Suppressor macrophage treated with lipopolysaccharide for 4 hours (primary cell): ENCODE data around the gene TBCEL.
"Not testable (repeated sequence)": the region's sequence is repeated elsewhere in the genome, so short reads cannot be mapped to it uniquely, and the experiment has no call there.

Source experiments
- DNase-seq: peaks from one replicate; pipeline ENCODE4 v3.0.0-alpha.2; 2020

Gene TBCEL, protein sequence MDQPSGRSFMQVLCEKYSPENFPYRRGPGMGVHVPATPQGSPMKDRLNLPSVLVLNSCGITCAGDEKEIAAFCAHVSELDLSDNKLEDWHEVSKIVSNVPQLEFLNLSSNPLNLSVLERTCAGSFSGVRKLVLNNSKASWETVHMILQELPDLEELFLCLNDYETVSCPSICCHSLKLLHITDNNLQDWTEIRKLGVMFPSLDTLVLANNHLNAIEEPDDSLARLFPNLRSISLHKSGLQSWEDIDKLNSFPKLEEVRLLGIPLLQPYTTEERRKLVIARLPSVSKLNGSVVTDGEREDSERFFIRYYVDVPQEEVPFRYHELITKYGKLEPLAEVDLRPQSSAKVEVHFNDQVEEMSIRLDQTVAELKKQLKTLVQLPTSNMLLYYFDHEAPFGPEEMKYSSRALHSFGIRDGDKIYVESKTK

DNA sequence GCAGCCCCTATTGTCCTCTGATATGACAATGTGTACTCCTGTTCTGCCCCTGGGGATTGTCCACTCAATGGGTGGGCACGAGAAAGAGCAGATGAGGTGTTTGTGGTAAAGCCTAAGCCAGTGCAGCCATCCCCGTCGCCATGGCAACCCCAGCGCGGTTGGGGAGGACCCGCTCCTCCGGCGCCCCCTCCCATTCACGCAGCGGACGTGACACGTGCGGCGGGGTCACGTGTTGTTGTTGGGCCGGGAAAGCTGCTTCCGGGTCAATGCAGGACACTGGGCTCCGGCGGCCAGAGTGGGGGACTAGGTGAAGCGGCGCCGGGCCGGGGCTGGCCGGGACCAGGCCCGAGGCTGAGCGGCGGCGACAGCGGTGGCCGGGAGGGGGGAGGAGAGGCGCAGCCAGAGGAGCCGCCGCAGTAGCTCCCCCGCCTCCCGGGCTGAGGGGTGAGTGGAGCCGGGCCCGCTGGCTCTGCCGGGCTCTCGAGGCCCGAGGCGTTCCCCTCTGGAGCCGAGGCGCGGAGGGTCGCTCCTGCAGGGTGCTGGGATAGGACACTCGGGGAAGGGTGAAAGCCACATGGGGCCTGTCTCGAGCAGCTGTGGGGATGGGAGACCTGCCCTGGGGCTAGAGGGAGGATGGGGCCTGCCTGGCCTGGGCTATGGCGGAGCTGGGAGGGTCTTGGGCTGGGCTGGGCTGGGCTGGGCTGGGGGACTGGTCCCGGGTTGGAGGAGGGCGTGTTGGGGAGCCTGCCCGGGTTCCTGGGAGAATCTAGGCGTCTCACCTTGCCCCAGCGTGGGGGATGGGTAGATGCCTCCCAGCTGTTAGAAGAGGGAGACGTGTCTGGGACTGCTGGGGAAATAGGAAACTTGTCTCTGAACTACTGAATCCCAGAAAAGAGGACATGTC, at the start of gene TBCEL:
Gene TBCEL (plus strand): TSS at position 255 of the 904 bp plus-strand sequence. CDS start 21,589 bp downstream, outside the sequence.
- DNase-seq: peak; percentile 72

DNA sequence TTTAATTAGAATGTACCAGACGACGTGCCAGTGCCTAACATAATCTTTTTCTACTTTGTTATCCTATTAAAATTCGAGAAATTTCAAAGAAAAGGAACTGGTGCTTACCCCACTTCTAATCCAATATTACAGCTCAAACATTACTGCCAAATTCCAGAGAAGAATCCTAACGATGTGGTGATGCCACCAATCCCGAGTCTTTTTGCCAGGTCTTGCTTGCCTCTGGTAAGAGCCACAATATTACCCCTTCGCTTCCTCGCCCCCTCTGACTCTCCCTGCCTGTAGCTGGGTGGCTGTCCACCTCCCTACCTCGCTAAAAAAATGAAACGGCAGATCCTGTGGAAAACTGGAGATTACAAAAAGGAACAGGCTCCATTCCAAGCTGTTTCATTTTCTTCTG, 49.4 kb upstream of the TBCEL start:
- DNase-seq: no peak

DNA sequence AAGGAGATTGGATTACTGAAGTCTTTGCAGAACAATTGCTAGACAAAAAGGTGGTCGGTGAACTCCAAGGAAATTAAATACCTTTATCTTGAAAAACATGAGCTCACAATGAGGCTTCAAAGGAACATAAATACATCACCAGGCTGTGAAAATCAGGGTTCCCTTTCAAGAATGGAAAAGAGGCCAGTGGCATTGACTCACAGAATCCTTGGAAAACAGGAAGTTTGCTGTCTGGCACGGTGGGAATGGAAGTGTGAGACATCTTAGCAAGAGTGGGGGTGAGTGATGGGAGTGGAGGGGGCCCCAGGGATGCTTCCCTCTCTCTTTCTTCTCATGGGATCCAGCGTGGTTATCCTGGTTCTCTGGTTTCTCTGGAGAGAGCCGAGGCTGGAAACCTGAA, 48.9 kb upstream of the TBCEL start:
- DNase-seq: no peak

DNA sequence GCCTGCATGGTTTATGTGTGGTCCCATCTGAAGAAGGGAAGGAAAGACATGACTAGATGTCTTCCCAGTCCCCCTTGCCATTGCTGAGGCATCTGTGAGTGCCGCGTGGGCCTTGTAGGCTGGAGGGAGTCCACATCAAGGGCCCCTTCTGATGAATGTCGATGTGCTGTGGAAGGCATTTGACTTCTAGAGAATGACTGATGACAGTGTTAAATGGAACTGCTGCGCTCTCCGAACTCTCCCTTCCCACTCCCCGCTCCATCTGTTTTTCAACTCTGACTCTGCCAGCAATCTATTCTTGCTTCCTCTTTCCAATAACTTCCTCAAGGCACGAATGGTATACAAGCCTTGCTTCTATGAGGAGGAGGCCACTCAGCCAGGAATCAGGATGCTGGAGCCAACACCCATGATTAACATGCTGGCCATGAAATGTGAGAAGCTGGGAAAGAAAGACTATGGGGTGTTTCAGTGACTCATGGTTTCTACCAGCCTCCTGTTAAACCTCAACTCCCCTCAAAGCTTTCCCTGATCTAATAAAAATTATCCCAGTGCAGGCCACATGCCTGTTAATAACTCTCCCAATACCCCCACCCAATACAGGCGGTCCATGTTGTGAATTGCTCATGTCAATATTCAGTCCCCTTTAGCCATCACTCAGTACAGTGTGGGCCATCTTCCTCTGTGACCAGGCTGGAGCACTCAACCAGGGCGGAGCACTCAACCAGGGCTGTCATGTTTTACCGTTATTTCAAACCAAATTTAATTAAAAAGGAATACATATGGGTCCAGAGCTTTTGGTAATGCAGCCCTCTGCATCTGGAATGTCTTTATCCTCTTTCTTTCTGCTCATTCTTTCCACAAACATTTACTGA, 46.4 kb upstream of the TBCEL start:
- no peak for DNase-seq

DNA sequence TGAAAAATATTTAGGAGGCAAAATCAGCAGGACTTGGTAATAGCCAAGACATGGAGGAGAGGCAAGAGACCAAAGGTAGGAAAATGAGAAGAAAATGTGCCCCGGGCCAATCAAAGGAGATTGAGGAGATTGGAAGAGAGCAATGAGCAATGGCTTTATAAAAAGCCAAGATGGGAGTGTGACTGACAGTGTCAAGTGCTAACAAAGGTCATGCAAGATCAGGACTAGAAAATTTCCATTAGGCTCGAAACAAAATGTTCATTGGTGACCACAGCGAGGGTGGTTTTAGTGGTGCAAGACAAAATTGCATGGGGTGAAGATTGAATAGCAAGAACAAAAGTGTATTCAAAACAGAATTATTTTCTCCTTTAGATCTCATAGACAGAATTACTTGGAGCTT, 45.2 kb upstream of the TBCEL start:
- DNase-seq: no peak

DNA sequence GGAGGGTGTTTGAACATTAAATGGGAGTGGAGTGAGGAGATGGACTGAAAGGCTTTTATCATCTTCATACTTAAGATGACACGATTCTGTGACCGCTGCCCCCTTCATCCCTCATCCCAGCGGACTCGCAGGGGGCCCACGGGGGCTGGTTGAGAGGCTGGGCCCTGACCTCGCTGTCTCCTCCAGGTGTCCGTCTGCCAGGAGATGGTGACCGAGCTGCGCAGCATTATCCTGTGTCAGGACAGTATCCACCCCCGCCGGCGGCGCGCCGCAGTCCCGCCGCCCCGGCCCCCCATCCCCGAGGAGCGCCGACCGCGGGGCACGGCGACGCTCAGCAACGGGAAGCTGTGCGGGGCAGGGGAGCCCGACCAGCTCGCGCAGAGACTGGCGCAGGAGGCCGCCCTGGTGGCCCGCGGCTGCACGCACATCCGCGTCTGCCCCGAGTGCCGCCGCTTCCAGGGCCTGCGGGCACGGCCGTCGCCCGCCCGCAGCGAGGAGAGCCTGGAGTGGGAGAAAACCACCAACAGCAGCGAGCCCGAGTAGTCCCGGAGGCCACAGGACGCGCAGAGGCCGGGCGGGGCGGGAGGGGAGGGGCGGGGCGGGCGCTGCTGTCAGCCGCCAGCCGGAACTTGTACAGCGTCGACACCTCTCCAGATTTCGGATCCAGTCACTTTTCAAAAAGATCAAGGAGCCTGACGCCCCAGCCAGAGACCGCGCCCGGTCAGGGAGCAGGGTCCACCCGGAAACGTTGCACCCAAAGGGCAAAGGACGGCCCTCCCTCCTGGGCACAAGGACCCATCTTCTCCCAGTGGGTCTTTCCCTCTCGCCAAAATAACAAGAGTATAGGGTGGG, 38.0 kb upstream of the TBCEL start:
- DNase-seq: peak; percentile 37

DNA sequence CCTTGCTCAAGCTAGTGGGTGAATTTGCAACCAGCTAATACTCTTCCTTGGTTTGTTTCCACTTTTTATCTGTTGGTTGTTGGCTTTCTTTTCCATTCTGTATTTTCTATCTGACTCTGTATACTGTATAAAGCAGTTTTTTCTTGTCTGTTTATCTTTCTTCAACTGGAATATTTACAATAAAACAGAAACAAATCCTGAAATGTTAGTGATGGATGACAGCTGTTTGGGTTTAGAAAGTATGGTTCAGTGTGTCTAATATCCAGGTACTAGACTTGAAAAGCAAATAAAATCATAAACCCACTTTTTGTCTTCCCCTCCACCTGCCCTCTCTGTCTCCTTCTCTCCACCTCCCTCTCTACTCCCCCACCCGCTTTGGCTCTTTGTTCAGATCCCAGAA, 35.3 kb upstream of the TBCEL start:
- DNase-seq: no peak

DNA sequence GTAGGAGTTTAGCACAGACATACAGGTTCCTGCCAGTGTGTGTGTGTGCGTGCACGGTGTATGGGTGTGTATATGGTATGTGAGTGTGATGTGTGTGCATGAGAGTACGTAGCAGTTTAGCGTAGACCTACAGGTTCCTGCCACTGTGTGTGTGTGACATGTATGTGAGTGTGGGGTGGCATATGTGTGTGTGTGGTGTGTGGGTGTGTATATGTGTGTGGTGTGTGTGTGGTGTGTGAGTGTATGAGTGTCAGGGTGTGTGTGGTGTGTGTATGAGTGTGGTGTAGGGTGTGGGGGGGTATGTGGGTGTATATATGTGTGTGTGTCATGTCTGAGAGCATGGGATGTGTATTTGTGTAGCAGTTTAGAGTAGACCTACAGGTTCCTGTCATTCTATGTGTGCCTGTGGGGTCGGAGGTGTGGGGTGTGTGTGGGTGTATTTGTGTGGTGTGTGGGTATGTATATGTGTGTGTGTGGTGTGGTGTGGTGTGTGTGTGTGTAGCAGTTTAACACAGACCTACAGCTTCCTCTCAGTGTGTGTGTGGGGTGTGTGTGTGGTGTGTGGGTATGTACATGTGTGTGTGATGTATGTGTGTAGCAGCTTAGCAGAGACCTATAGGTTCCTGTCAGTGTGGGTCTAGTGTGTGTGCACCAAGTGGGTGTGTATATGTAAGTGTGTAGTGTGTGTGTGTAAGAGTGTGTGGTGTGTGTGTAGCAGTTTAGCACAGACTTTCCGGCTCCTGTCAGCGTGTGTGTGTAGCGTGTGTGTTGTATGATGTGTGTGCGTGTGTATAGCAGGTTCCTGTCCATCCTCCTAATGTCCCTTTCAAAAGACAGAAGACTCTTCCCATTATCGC, 31.8 kb upstream of the TBCEL start:
- no peak for DNase-seq

DNA sequence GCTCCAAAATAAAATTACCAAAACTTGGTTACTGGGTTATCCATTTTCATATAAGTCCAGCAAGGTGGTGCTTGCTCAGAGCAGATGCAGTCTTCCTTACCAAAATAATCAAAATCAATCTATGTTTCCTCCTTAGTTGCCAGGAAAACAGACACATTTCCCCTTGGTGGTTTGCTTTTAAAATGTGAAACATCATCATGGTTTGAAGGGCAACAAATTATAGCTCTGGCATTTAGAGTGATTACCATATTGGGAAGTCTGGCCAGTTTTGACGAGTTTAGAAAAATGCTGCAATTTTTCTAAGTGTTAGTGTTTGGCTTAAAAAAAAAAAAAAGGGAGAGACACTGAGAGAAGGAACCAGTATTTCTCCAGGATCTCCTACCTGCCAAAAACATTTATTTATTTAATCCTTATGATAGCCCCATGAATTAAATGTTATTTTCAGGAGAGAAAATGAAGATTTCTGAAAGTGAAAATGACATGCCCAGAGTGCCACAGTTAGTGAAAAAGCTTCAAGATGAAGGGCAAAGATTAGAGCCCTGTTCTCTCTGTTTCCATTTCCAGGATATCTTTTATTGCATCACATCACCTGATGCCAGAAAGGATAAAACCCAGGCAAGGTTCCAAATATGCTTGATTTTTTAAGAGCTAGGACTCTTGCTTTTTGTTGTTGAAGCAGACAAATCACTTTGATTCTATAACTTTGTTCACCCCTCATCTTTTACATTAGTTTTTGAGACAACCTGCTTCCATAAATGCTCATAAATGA, 29.6 kb upstream of the TBCEL start:
- no peak for DNase-seq

DNA sequence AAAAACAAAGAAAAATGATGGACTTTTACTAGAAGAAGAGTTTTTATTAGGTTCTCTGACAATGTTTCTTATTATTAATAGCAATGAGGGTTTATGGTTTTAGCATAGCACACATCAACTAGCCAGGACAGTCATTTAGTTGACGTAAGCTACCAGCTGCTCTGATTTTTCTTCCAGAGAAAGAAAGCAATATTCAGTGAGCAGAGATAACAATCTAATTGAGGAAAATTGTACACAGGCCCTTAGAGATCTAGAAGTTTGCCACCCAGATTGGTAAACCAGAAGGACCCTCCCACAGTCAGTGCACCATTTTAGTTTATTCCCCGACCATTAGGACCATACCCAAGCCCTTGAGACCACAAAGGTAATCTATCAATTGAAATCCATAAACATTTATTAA, 28.7 kb upstream of the TBCEL start:
- no peak for DNase-seq

DNA sequence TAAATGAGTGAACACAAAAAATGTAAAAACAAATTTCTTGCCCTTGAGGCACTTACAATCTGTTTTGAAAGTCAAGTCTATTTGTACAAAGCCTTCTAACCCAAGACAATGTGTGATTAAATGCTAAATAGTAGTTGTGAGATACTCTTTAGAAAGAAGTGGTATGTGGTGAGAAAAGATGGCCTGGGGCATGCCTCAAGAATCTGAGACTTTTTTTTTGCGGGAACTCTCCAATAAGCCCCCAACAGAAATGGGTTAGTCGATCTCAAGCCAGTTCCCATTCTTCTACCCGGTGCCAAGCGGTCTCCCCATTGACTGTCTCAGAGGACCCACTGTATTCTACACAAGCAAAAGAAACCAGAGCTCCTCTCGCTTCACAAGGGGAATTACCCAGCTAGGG, 26.9 kb upstream of the TBCEL start:
- no peak for DNase-seq

DNA sequence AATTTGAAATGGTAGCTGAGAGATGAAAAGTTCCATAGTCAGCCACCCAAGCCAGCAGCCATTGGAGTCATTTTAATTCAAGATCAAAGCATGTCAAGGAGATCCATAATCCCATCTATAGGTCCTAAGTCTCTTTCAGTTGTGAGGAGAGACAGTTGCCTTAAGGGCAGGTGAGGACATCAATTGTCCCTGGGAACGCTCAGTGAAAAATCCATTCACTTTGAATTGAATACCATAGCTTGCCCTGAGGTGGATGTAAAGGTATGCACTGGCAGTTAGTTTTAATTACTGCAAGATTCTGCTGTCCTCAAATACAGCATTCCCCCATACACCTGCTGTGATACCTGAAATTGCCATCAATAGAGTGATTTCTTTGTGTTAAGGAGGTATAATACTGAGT, 25.3 kb upstream of the TBCEL start:
- no peak for DNase-seq

DNA sequence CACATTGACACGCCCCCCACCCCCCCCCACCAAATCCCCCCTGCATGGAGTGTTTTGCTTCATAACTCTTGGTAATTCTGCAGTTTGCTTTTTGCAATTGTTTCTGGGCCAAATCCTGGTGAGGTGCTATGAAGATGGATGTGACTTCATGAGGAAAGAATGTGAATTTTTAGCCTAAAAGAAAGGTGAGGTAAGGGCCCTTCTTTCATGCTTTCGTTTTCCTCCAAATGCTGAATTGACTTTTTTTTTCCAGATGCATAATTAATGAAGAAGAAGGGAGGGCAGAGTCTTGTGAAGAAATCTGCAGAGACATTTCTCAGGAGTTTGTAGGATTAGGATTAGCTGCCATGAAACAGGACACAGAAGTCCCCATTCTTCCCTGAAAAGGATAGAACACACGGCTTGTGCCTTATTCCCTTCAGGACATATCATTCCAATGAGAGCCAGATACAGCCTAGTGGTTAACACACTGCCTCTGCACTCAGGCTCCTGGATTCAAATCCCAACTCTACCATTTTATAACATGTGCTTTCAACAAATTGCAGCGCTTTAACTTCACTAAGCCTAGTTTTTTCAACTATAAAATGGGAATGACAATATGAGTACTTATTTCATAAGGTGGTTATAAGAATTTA, 19.6 kb upstream of the TBCEL start:
- no peak for DNase-seq

DNA sequence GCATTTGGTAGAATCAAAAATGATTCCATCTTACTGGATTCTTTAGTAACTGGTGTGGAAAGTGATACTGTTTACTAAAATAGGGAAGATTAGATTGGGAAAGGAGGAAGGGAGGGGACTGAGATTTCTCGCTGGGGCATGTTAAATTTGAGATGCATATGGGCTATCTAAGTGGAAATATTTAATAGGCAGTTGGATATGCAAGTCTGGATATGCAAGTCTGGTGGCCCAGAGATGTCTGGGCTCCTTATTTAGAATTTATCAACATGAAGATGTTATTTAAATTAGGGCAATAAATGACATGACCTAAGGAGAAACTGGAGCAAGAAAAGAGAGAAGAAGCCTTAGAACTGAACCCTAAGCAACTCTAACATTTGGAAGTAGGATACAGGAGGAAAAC, 17.0 kb upstream of the TBCEL start:
- no peak for DNase-seq

DNA sequence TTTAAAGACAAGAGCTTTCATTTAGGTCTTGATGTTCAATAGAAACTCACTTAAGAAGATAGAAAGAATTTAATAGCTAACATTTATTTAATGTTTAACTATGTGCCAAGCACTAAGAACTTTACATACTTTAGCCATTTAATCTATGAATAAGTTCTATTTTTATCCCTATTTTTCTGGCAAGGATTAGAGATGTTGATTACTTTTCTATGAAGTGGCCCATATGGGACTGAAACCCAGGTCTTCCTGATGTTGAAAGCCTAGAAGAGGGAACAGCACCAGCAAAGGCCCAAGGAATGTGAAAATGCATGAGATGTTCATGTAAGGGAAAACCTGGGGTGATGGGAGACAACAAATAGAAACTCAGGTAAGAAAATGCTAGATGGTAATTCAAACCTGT, 15.4 kb upstream of the TBCEL start:
- DNase-seq: no peak

DNA sequence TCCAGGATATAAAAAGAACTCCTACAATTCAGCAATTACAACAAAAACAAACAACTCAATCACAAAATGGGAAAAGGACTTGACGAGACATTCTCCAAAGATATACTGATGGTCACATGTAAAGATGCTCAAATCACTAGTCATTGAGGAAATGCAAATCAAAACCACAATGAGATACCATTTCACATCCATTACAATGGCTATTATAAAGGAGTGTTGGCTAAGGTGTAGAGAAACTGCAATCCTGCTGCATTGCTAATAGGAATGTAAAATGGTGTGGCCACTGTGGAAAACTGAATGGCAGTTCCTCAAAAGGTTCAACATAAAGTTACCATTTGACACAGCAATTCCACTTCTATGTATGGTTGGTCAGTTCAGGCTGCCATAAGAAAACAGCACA, 11.8 kb upstream of the TBCEL start:
- no peak for DNase-seq

DNA sequence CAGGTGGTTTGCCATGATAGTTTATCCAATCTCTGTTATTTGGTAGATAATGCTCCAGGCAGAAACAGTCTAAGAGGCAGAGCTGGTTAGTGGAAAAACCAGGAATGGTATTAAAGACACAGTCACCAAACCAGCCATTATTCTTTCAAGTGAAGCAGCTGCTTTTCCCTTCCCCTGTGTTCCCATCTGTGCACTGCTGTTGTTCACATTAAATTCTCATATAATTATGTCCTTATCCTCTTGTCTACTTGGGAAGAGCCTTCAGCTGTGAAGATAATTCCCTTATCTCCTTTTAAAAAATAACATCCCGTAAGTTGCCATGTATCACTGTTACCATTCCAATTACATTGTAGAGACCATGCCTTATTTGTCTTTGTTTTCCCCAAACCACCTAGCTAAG, 5.2 kb upstream of the TBCEL start:
- DNase-seq: no peak

DNA sequence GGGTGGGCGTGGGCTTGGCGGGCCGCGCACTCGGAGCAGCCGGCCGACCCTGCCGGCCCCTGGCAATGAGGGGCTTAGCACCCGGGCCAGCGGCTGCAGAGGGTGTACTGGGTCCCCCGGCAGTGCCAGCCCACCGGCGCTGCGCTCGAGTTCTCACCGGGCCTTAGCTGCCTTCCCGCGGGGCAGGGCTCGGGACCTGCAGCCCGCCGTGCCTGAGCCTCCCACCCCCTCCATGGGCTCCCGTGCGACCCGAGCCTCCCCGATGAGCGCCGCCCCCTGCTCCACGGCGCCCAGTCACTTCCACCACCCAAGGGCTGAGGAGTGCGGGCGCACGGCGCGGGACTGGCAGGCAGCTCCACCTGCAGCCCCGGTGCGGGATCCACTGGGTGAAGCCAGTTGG, 2.2 kb upstream of the TBCEL start:
- DNase-seq: not testable (repeated sequence)

DNA sequence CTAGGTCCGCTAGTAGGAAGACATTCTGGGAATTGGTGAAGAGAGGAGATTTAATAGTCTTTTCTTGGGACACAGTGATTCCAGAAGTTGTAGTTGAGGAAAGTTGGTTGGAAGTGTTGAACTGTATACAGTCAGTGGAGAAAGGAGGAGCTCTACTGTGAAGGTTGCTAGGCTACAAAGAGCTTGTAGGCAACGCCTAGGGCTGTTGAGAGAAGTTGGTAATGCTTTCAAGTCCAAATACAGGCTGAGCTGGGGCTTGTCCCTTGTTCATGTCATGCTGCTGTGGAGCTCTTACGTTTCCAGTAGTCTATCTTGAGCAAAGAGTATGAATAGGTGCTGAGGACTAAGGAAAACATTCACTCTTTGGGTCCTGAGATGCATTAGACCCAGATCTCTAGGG, 1.1 kb downstream of the TBCEL start:
- DNase-seq: peak; percentile 4

DNA sequence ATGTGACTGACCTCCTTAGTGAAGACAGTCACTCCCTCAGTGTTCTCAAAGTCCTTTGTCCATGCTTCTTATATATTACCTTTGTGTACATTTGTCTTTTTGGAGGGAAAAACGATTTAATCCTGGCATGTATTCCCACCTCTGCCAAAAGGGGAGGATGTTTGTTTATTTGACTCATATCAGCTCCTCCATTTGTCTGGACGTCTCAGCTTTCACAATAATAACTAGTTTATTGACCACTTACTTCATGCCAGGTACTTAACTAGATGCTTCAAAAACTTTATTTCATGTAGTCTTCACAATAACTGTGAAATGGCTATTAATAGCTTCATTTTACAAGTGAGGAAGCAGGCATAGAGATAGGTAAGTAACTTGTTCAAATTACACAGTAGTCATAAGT, 5.3 kb downstream of the TBCEL start:
- DNase-seq: no peak
